ENCODE data around the gene KLK5. TPM values are rescaled to one million over a fixed set of nuclear protein-coding genes. Genes with fewer than 3 reads are reported as not detected.

The KLK5 gene
- total and polyA plus RNA-seq, 12 donors: not detected

GRCh38 chr19:50902640-50903039 lies 50.2 kb downstream of the KLK5 start:
- H3K27ac ChIP-seq: no peak overlapping the region
- H3K4me3 ChIP-seq: no peak overlapping the region
- intact Hi-C loops (cut with DNase I): no loop called here
- no peaks in the 10 kb centered on the region for H3K9me3 ChIP-seq (replicated peaks in 1 of 3)
- WGBS, 4 donors: 61 to 78% (median 65%) methylated on average over 2 to 4 of the region's 4 CpGs
- H3K27me3 ChIP-seq: peaks cover 4% of the 10 kb centered on the region
- no peaks in the 10 kb centered on the region for H3K36me3 ChIP-seq (replicated peaks in 1 of 2)
- no peak for TF ChIP-seq POLR2A (IDR thresholded peaks at IDR 0.05)
- TF ChIP-seq CTCF (IDR thresholded peaks at IDR 0.05): no peak
- DNase-seq: no peak
- H3K4me1 ChIP-seq (replicated peaks in 1 of 2): no peaks in the 10 kb centered on the region

- WGBS, 4 donors: 85 to 88% (median 87%) methylated on average over 3 of the region's 3 CpGs
- TF ChIP-seq CTCF (IDR thresholded peaks at IDR 0.05): no peak
- no peak for TF ChIP-seq POLR2A (IDR thresholded peaks at IDR 0.05)
- Histone ChIP-seq H3K36me3 (replicated peaks in 1 of 2) (no peaks in the 10 kb centered on the region), H3K27me3 (no peaks in the 10 kb centered on the region), H3K4me1 (replicated peaks in 1 of 2) (no peaks in the 10 kb centered on the region), H3K4me3 (no peak overlapping the region), H3K27ac (no peak overlapping the region), H3K9me3 (replicated peaks in 1 of 3) (no peaks in the 10 kb centered on the region)
- intact Hi-C loops (cut with DNase I): no loop called here
- DNase-seq: no peak
Observed at GRCh38 chr19:50899569-50899968, 53.3 kb downstream of the KLK5 start.

- intact Hi-C loops (cut with DNase I): no loop called here
- Histone ChIP-seq H3K36me3 (replicated peaks in 1 of 2) (no peaks in the 10 kb centered on the region), H3K27ac (no peak overlapping the region), H3K4me1 (replicated peaks in 1 of 2) (no peaks in the 10 kb centered on the region), H3K9me3 (replicated peaks in 1 of 3) (no peaks in the 10 kb centered on the region), H3K27me3 (no peaks in the 10 kb centered on the region), H3K4me3 (no peak overlapping the region)
- DNase-seq: no peak
- TF ChIP-seq CTCF (IDR thresholded peaks at IDR 0.05) (no peak), POLR2A (IDR thresholded peaks at IDR 0.05) (no peak)
- WGBS, 4 donors: 71 to 82% (median 80%) methylated on average over 4 of the region's 4 CpGs
Observed at GRCh38 chr19:50898018-50898417, 54.8 kb downstream of the KLK5 start.

GRCh38 chr19:50897612-50898011 lies 55.2 kb downstream of the KLK5 start:
- WGBS, 4 donors: 66 to 83% (median 74%) methylated on average over 3 of the region's 3 CpGs
- H3K36me3 ChIP-seq (replicated peaks in 1 of 2): no peaks in the 10 kb centered on the region
- no peaks in the 10 kb centered on the region for H3K27me3 ChIP-seq
- no peak overlapping the region for H3K4me3 ChIP-seq
- H3K27ac ChIP-seq: peak overlapping the region in 2 of 5 donors; percentile 56 to 78
- H3K9me3 ChIP-seq (replicated peaks in 1 of 3): no peaks in the 10 kb centered on the region
- intact Hi-C loops (cut with DNase I): no loop called here
- no peak for DNase-seq
- no peaks in the 10 kb centered on the region for H3K4me1 ChIP-seq (replicated peaks in 1 of 2)
- no peak for TF ChIP-seq POLR2A (IDR thresholded peaks at IDR 0.05)
- TF ChIP-seq CTCF (IDR thresholded peaks at IDR 0.05): no peak
